Measurements from ENCODE around the gene CCDC184.
"Not testable (repeated sequence)": the region's sequence is repeated elsewhere in the genome, so short reads cannot be mapped to it uniquely, and the experiment has no call there.

Gene CCDC184

GRCh38 chr12:48219631-48220030 is 36.2 kb downstream of the CCDC184 start:
- H3K4me3 ChIP-seq (ENCODE audit: low read depth, low read length) = no peak overlapping the region
- no peak for DNase-seq (ENCODE audit: low read depth, low spot score)
- TF ChIP-seq CTCF (IDR thresholded peaks at IDR 0.05; ENCODE audit: low read depth, low read length) = no peak
- in situ Hi-C loops (cut with HindIII; ENCODE audit: low sequenced_read_pairs) = no loop called here

- no peak overlapping the region for H3K4me3 ChIP-seq (ENCODE audit: low read depth, low read length)
- in situ Hi-C loops (cut with HindIII; ENCODE audit: low sequenced_read_pairs) = no loop called here
- TF ChIP-seq CTCF (IDR thresholded peaks at IDR 0.05; ENCODE audit: low read depth, low read length) = no peak
- no peak for DNase-seq (ENCODE audit: low read depth, low spot score)
Measured at GRCh38 chr12:48220701-48221100, 37.3 kb downstream of the CCDC184 start.

- no peak overlapping the region for H3K4me3 ChIP-seq (ENCODE audit: low read depth, low read length)
- no peak for DNase-seq (ENCODE audit: low read depth, low spot score)
- no peak for TF ChIP-seq CTCF (IDR thresholded peaks at IDR 0.05; ENCODE audit: low read depth, low read length)
- in situ Hi-C loops (cut with HindIII; ENCODE audit: low sequenced_read_pairs) = no loop called here
Measured at GRCh38 chr12:48221645-48222044, 38.2 kb downstream of the CCDC184 start.

GRCh38 chr12:48224533-48224932 is 41.1 kb downstream of the CCDC184 start:
- DNase-seq (ENCODE audit: low read depth, low spot score); H3K4me3 ChIP-seq (ENCODE audit: low read depth, low read length); in situ Hi-C loops (cut with HindIII; ENCODE audit: low sequenced_read_pairs): not testable (repeated sequence)

- H3K4me3 ChIP-seq (ENCODE audit: low read depth, low read length); DNase-seq (ENCODE audit: low read depth, low spot score); in situ Hi-C loops (cut with HindIII; ENCODE audit: low sequenced_read_pairs): not testable (repeated sequence)
Measured at GRCh38 chr12:48231169-48231958, 47.9 kb downstream of the CCDC184 start.

Data from astrocyte of the spinal cord (primary cell).